Loucy (cell line): ENCODE measurements around the gene AHCYL1.

ENCODE experiments used
- H2AFZ ChIP-seq: fragments of 200-600 bp; sonication (generic); 2 replicates; pipeline ENCODE4 v1.6.0; 2016; ENCODE audit warnings: antibody characterized with exemption, mild to moderate bottlenecking, low read length, moderate library complexity
- H3F3A ChIP-seq: fragments of 200-600 bp; 2 replicates; pipeline ENCODE4 v1.6.0; 2016; ENCODE audit warnings: antibody characterized with exemption, low read depth, mild to moderate bottlenecking
- H3K27me3 ChIP-seq: fragments of 200-600 bp; sonication (generic); 2 replicates; pipeline ENCODE4 v1.6.1; 2014; ENCODE audit warnings: low read length, mild to moderate bottlenecking; ENCODE audit not compliant: insufficient read depth, poor library complexity, severe bottlenecking
- H3K36me3 ChIP-seq: fragments of 200-600 bp; sonication (generic); 2 replicates; pipeline ENCODE4 v1.6.1; 2016; ENCODE audit warnings: low read length; ENCODE audit not compliant: insufficient read depth
- H3K4me1 ChIP-seq: fragments of 200-600 bp; sonication (generic); 2 replicates; pipeline ENCODE4 v1.5.1; 2014; ENCODE audit warnings: low read length, mild to moderate bottlenecking; ENCODE audit not compliant: insufficient read depth, poor library complexity, severe bottlenecking
- H3K4me2 ChIP-seq: fragments of 200-600 bp; sonication (generic); 2 replicates; pipeline ENCODE4 v1.6.0; 2014; ENCODE audit warnings: antibody characterized with exemption, low read length, low read depth, mild to moderate bottlenecking; ENCODE audit not compliant: poor library complexity, severe bottlenecking
- H3K4me3 ChIP-seq: fragments of 200-600 bp; sonication (generic); 2 replicates; pipeline ENCODE4 v1.5.1; 2014; ENCODE audit warnings: low read length, mild to moderate bottlenecking, mixed read lengths; ENCODE audit not compliant: poor library complexity, severe bottlenecking
- H3K79me2 ChIP-seq: fragments of 200-600 bp; sonication (generic); 2 replicates; pipeline ENCODE4 v1.6.1; 2014; ENCODE audit warnings: low read length; ENCODE audit not compliant: insufficient read depth
- H3K9ac ChIP-seq: fragments of 200-600 bp; sonication (generic); 2 replicates; pipeline ENCODE4 v1.6.0; 2014; ENCODE audit warnings: mild to moderate bottlenecking, low read depth, low read length, moderate library complexity; ENCODE audit not compliant: poor library complexity, severe bottlenecking
- H3K9me2 ChIP-seq: fragments of 200-600 bp; sonication (generic); replicated peaks from 2 replicates; pipeline ENCODE4 v1.6.1; 2016; ENCODE audit warnings: low read depth, low read length, mixed read lengths
- H3K9me3 ChIP-seq: fragments of 200-600 bp; sonication (generic); 2 replicates; pipeline ENCODE4 v1.6.1; 2014; ENCODE audit warnings: mild to moderate bottlenecking, antibody characterized with exemption, low read length, low read depth; ENCODE audit not compliant: insufficient read depth
- H4K20me1 ChIP-seq: fragments of 200-600 bp; sonication (generic); 2 replicates; pipeline ENCODE4 v1.6.0; 2014; ENCODE audit warnings: antibody characterized with exemption, low read length, mild to moderate bottlenecking; ENCODE audit not compliant: insufficient read depth, poor library complexity, severe bottlenecking
- CTCF ChIP-seq: fragments of 200-600 bp; sonication (generic); conservative IDR thresholded peaks from 2 replicates; pipeline ENCODE4 v1.5.1; 2014; ENCODE audit warnings: mild to moderate bottlenecking, antibody characterized with exemption, low read length
- EZH2phosphoT487 ChIP-seq: fragments of 200-600 bp; IDR thresholded peaks from 2 replicates; pipeline ENCODE4 v1.6.1; 2018; ENCODE audit warnings: antibody characterized with exemption, mild to moderate bottlenecking, moderate library complexity, borderline replicate concordance

The AHCYL1 gene

GRCh38 chr1:110064576-110065337 is 80.2 kb downstream of the AHCYL1 start:
- Histone ChIP-seq H3K4me3 (no peak overlapping the region), H3K36me3 (no peaks in the 10 kb centered on the region), H3K4me1 (no peaks in the 10 kb centered on the region), H3K9me2 (no peaks in the 10 kb centered on the region), H2AFZ (no peak overlapping the region), H3F3A (no peaks in the 10 kb centered on the region), H3K9ac (no peak overlapping the region), H3K27me3 (no peaks in the 10 kb centered on the region), H4K20me1 (no peaks in the 10 kb centered on the region), H3K9me3 (no peaks in the 10 kb centered on the region), H3K4me2 (no peak overlapping the region), H3K79me2 (no peaks in the 10 kb centered on the region)
- no peak for TF ChIP-seq EZH2phosphoT487

- no peak overlapping the region for H3K4me2 ChIP-seq
- H3K9me2 ChIP-seq: no peaks in the 10 kb centered on the region
- no peaks in the 10 kb centered on the region for H3K27me3 ChIP-seq
- no peaks in the 10 kb centered on the region for H3K4me1 ChIP-seq
- H4K20me1 ChIP-seq: no peaks in the 10 kb centered on the region
- no peak overlapping the region for H2AFZ ChIP-seq
- no peaks in the 10 kb centered on the region for H3F3A ChIP-seq
- no peaks in the 10 kb centered on the region for H3K36me3 ChIP-seq
- no peaks in the 10 kb centered on the region for H3K79me2 ChIP-seq
- no peak overlapping the region for H3K4me3 ChIP-seq
- H3K9ac ChIP-seq: no peak overlapping the region
- TF ChIP-seq EZH2phosphoT487: no peak
- no peak for TF ChIP-seq CTCF
- no peaks in the 10 kb centered on the region for H3K9me3 ChIP-seq
These were observed 81.3 kb downstream of the AHCYL1 start for GRCh38 chr1:110065841-110066240.

GRCh38 chr1:110067479-110067892 is 82.9 kb downstream of the AHCYL1 start:
- Histone ChIP-seq H2AFZ (no peak overlapping the region), H3K9ac (no peak overlapping the region), H3K79me2 (no peaks in the 10 kb centered on the region), H3K9me3 (no peaks in the 10 kb centered on the region), H4K20me1 (no peaks in the 10 kb centered on the region), H3K4me3 (no peak overlapping the region), H3K4me1 (no peaks in the 10 kb centered on the region), H3F3A (no peaks in the 10 kb centered on the region), H3K4me2 (no peak overlapping the region), H3K27me3 (no peaks in the 10 kb centered on the region), H3K9me2 (no peaks in the 10 kb centered on the region), H3K36me3 (no peaks in the 10 kb centered on the region)
- TF ChIP-seq CTCF (no peak), EZH2phosphoT487 (no peak)
